MV-4-11 (cell line): ENCODE measurements around the gene KRT81.
"Not testable (repeated sequence)": the region's sequence is repeated elsewhere in the genome, so short reads cannot be mapped to it uniquely, and the experiment has no call there.

Source experiments
- DNase-seq: peaks from one replicate; lab custom pipeline; 2025; lab: John Stamatoyannopoulos, UW

Gene KRT81

GRCh38 chr12:52274521-52275120, 16.7 kb downstream of the KRT81 start, which contains the start of gene KRT86:
Gene KRT86 (plus strand): TSS chr12:52274645. CDS start chr12:52301917, 27,272 bp downstream.
- no peak for DNase-seq

- DNase-seq, result no peak
These were observed 20.2 kb downstream of the KRT81 start for GRCh38 chr12:52271158-52271557.

- no peak for DNase-seq
These were observed 20.7 kb downstream of the KRT81 start for GRCh38 chr12:52270541-52271070.

GRCh38 chr12:52268212-52268611, 23.1 kb downstream of the KRT81 start:
- DNase-seq, result no peak

GRCh38 chr12:52267699-52268098, 23.6 kb downstream of the KRT81 start:
- DNase-seq, result no peak

- DNase-seq, result no peak
These were observed 24.1 kb downstream of the KRT81 start for GRCh38 chr12:52267266-52267665.

- DNase-seq, result no peak
These were observed 24.8 kb downstream of the KRT81 start for GRCh38 chr12:52266514-52266913.

GRCh38 chr12:52264435-52264825, 26.9 kb downstream of the KRT81 start:
- DNase-seq, result peak; percentile 11

GRCh38 chr12:52263761-52264434, 27.4 kb downstream of the KRT81 start:
- no peak for DNase-seq

- DNase-seq, result no peak
These were observed 29.0 kb downstream of the KRT81 start for GRCh38 chr12:52262286-52262685.

- DNase-seq, result no peak
These were observed 30.2 kb downstream of the KRT81 start for GRCh38 chr12:52261208-52261484.

- DNase-seq, result peak; percentile 63
These were observed 30.8 kb downstream of the KRT81 start for GRCh38 chr12:52260361-52261207.

GRCh38 chr12:52259657-52260243, 31.6 kb downstream of the KRT81 start:
- DNase-seq, result peak; percentile 45

- no peak for DNase-seq
These were observed 32.9 kb downstream of the KRT81 start for GRCh38 chr12:52258335-52258901.

- not testable (repeated sequence) for DNase-seq
These were observed 33.4 kb downstream of the KRT81 start for GRCh38 chr12:52257922-52258321.

- DNase-seq, result no peak
These were observed 34.2 kb downstream of the KRT81 start for GRCh38 chr12:52257074-52257551.

GRCh38 chr12:52256584-52256935, 34.8 kb downstream of the KRT81 start:
- DNase-seq, result no peak

- no peak for DNase-seq
These were observed 35.3 kb downstream of the KRT81 start for GRCh38 chr12:52255926-52256583.

- no peak for DNase-seq
These were observed 36.2 kb downstream of the KRT81 start for GRCh38 chr12:52254965-52255751.

GRCh38 chr12:52254180-52254964, 37.0 kb downstream of the KRT81 start:
- no peak for DNase-seq
